Stimulated activated CD8-positive, alpha-beta memory T cell treated with anti-CD3 and anti-CD28 coated beads, Interleukin-12 subunit alpha, Interleukin-12 subunit beta, amount 100 ng/mL, for 1 hour (primary cell): ENCODE measurements around the gene MERTK.
A peak's percentile ranks its signal among the peaks of the same experiment; 100 is the strongest.
"Not testable (repeated sequence)": the region's sequence is repeated elsewhere in the genome, so short reads cannot be mapped to it uniquely, and the experiment has no call there.

ENCODE experiments used
- DNase-seq: peaks from one replicate; pipeline ENCODE4 v3.0.0-alpha.2; 2020; ENCODE audit warnings: low read depth

The MERTK gene

GRCh38 chr2:112046231-112046630, 147.8 kb downstream of the MERTK start:
- no peak for DNase-seq

GRCh38 chr2:112047537-112048235, 149.3 kb downstream of the MERTK start:
- no peak for DNase-seq

- no peak for DNase-seq
These were observed 149.8 kb downstream of the MERTK start for GRCh38 chr2:112048236-112048592.

- no peak for DNase-seq
These were observed 150.5 kb downstream of the MERTK start for GRCh38 chr2:112048887-112049286.

- DNase-seq: no peak
These were observed 151.9 kb downstream of the MERTK start for GRCh38 chr2:112050316-112050715.

- peak; percentile 95 for DNase-seq
These were observed 155.8 kb downstream of the MERTK start for GRCh38 chr2:112053917-112054846.

GRCh38 chr2:112054847-112055729, 156.7 kb downstream of the MERTK start, which contains the start of gene TMEM87B:
TMEM87B (plus strand) TSS chr2:112055269; CDS start chr2:112055592, 323 bp downstream.
- peak; percentile 96 for DNase-seq

GRCh38 chr2:112055730-112056625, 157.6 kb downstream of the MERTK start:
- DNase-seq: no peak

GRCh38 chr2:112056626-112056987, 158.2 kb downstream of the MERTK start:
- DNase-seq: no peak

GRCh38 chr2:112059671-112060070, 161.3 kb downstream of the MERTK start:
- no peak for DNase-seq

- DNase-seq: no peak
These were observed 162.9 kb downstream of the MERTK start for GRCh38 chr2:112061299-112061698.

GRCh38 chr2:112061840-112062239, 163.4 kb downstream of the MERTK start:
- DNase-seq: no peak

GRCh38 chr2:112062894-112063293, 164.5 kb downstream of the MERTK start:
- no peak for DNase-seq

- DNase-seq: no peak
These were observed 167.1 kb downstream of the MERTK start for GRCh38 chr2:112065486-112065885.

- DNase-seq: no peak
These were observed 167.6 kb downstream of the MERTK start for GRCh38 chr2:112065966-112066365.

GRCh38 chr2:112069794-112070193, 171.4 kb downstream of the MERTK start:
- DNase-seq: not testable (repeated sequence)

GRCh38 chr2:112073875-112074274, 175.5 kb downstream of the MERTK start:
- no peak for DNase-seq

GRCh38 chr2:112074506-112074905, 176.1 kb downstream of the MERTK start:
- no peak for DNase-seq

- DNase-seq: no peak
These were observed 177.3 kb downstream of the MERTK start for GRCh38 chr2:112075490-112076260.

GRCh38 chr2:112077814-112078213, 179.4 kb downstream of the MERTK start:
- DNase-seq: no peak
